HEK293T (cell line): Measurements from ENCODE around the gene DPYSL4.

Experiments
- ARNT ChIP-seq: fragments of 450-650 bp; IDR thresholded peaks from 2 replicates; pipeline ENCODE4 v1.6.1; 2017; ENCODE audit warnings: mild to moderate bottlenecking
- BHLHE40 ChIP-seq: fragments of 450-650 bp; IDR thresholded peaks from 2 replicates; pipeline ENCODE4 v1.6.1; 2016; ENCODE audit warnings: mild to moderate bottlenecking, moderate library complexity, borderline replicate concordance
- ELF4 ChIP-seq: fragments of 450-650 bp; IDR thresholded peaks from 2 replicates; pipeline ENCODE4 v1.6.1; 2017; ENCODE audit warnings: antibody characterized with exemption
- FOXK2 ChIP-seq: fragments of 450-650 bp; IDR thresholded peaks from 2 replicates; pipeline ENCODE4 v1.6.1; 2016; ENCODE audit warnings: mild to moderate bottlenecking
- HDGF ChIP-seq: fragments of 450-650 bp; IDR thresholded peaks from 2 replicates; pipeline ENCODE4 v1.6.1; 2017; ENCODE audit warnings: antibody characterized with exemption, borderline replicate concordance
- LEF1 ChIP-seq: fragments of 450-650 bp; IDR thresholded peaks from 2 replicates; pipeline ENCODE4 v1.6.1; 2017; ENCODE audit warnings: mild to moderate bottlenecking, borderline replicate concordance
- NFRKB ChIP-seq: fragments of 450-650 bp; IDR thresholded peaks from 2 replicates; pipeline ENCODE4 v1.6.1; 2016; ENCODE audit warnings: mild to moderate bottlenecking, moderate library complexity
- SP1 ChIP-seq: fragments of 450-650 bp; IDR thresholded peaks from 2 replicates; pipeline ENCODE4 v1.6.1; 2017
- SUZ12 ChIP-seq: fragments of 450-650 bp; IDR thresholded peaks from 2 replicates; pipeline ENCODE4 v1.6.1; 2016; ENCODE audit warnings: mild to moderate bottlenecking
- TARDBP ChIP-seq: fragments of 450-650 bp; IDR thresholded peaks from 2 replicates; pipeline ENCODE4 v1.6.1; 2016
- ZNF384 ChIP-seq: fragments of 450-650 bp; IDR thresholded peaks from 2 replicates; pipeline ENCODE4 v1.6.1; 2016
- TF ChIP-seq, protein P1 (sequence below): fragments of 450-650 bp; IDR thresholded peaks from 2 replicates; pipeline ENCODE4 v1.6.1; 2016

GRCh38 chr10:132247943-132248342, 61.2 kb downstream of the DPYSL4 start:
- no peak for TF ChIP-seq FOXK2
- TF ChIP-seq LEF1, result no peak
- TF ChIP-seq SP1, result no peak
- TF ChIP-seq ARNT, result no peak
- TF ChIP-seq BHLHE40, result no peak
- TF ChIP-seq HDGF, result no peak
- TF ChIP-seq SUZ12, result no peak
- TF ChIP-seq, protein P1, sequence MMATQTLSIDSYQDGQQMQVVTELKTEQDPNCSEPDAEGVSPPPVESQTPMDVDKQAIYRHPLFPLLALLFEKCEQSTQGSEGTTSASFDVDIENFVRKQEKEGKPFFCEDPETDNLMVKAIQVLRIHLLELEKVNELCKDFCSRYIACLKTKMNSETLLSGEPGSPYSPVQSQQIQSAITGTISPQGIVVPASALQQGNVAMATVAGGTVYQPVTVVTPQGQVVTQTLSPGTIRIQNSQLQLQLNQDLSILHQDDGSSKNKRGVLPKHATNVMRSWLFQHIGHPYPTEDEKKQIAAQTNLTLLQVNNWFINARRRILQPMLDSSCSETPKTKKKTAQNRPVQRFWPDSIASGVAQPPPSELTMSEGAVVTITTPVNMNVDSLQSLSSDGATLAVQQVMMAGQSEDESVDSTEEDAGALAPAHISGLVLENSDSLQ, result no peak
- TF ChIP-seq ELF4, result no peak
- no peak for TF ChIP-seq NFRKB
- no peak for TF ChIP-seq ZNF384
- TF ChIP-seq TARDBP, result no peak
